Epithelial cell of prostate (primary cell): ENCODE measurements around the gene SLC35G3.
"Not testable (repeated sequence)": the region's sequence is repeated elsewhere in the genome, so short reads cannot be mapped to it uniquely, and the experiment has no call there.

ENCODE experiments used
- DNase-seq: peaks from one replicate; pipeline ENCODE4 v3.0.0-alpha.2; 2011; ENCODE audit warnings: low read depth, low spot score
- H3K27ac ChIP-seq: fragments of 450-650 bp; 2 replicates; pipeline ENCODE4 v1.5.1; 2017; ENCODE audit warnings: mild to moderate bottlenecking

SLC35G3 gene

DNA sequence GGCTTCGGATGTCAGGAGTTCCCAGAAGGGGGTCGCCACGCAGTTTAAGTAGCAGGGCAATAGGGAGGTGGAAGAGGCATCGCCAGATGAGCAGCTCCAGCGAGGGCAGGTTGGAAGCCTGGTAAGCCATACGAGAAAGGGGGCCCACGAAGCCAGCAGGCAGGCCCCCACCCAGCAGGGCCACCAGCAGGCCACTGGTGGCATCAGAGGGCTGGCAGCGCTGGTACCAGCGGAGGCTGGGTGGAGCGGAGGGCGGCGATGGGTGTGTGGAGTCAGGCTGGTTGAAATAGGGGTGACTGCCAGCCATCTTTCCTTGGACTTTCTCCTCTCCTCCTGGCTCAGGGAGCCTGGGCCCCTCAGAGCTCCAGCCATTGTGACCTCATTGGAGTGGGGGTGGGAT is at the start of gene SLC35G3:
TSS of gene SLC35G3 (minus strand) at position 393 of the 400 bp plus-strand sequence. CDS start at position 307, 86 bp downstream.
- H3K27ac ChIP-seq, DNase-seq: not testable (repeated sequence)

- peak overlapping the region; percentile 99 for H3K27ac ChIP-seq
These were observed 49.6 kb upstream of the SLC35G3 start for GRCh38 chr17:35243561-35244340.

GRCh38 chr17:35242805-35243560 is 48.8 kb upstream of the SLC35G3 start, which contains the start of gene SLFN5:
Gene SLFN5, plus strand, starts transcription at chr17:35243072. Its CDS starts 15,619 bp downstream, at chr17:35258691.
- DNase-seq: peak; percentile 74
- H3K27ac ChIP-seq: peak within 1 kb of the TSS; percentile 99

More at GRCh38 chr17:35243561-35244340, 49.6 kb upstream of the SLC35G3 start:
- no peak for DNase-seq

DNA sequence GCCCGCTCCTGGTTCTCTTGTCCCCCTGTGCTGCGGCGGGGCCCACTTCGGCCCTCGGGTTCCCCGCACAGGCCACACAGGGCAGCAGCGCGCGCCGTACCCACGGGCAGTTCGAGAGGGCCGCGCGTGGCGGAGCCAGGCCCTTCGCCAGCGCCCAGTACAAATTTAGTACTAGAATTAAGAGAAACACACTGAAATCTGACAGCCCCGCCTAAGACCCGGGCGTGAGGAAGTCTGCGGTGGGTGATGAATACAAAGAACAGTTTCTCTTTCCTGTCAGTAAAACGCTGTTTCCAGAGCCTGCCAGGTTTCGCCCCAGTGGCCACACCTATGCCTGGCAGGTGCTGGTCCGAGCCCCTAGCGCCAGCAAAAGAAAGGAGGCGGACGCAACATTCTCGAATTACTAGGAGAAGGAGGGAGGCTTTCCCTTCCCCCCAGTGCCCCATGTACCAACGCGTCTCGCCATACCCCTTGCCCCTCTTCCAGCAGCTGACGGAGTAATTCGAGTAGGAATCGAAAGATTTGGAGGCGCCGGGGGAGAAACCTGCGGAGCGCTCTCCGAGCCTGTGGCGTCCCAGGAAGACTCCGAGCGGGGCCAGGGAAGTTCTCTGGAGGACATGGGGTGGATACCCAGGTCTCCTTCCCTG is 48.1 kb upstream of the SLC35G3 start:
- DNase-seq: peak; percentile 81
- peak overlapping the region; percentile 99 for H3K27ac ChIP-seq

DNA sequence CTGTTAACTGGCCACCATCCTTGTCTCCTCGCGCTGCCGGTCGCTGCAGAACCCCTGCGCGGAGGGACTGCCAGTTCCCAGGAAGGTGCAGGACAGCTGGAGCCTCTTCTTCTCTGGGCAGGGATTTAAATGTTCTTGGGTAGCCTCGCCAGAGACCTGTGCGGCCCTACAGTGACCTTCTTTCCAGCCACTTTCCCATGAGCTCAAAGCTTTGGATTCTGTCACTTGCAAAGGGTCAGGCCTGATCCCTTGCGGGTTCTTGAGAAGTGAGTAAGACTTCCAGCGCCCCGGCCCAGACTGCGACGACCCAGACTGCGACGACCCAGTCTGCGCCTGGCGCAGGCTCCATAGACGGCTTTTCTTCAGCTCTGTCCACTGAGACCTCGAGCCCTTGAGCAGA is 47.3 kb upstream of the SLC35G3 start:
- peak overlapping the region; percentile 99 for H3K27ac ChIP-seq
- no peak for DNase-seq

DNA sequence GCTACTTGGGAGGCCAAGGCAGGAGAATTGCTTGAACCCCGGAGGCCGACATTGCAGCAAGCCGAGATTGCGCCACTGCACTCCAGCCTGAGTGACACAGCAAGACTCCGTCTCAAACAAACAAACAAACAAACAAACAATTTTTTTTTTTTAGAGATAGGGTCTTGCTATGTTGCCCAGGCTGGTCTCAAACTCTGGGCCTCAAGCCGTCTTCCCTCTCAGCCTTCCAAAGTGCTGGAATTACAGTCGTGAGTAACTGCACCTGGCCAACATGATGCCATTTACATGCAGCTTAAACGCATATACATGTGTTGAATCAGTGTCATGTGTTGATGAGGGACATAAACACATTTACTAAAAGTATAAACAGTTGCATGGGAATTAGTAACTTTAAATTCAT is 46.7 kb upstream of the SLC35G3 start:
- no peak overlapping the region for H3K27ac ChIP-seq
- DNase-seq: no peak

GRCh38 chr17:35239823-35240222 is 45.6 kb upstream of the SLC35G3 start:
- H3K27ac ChIP-seq: no peak overlapping the region
- DNase-seq: no peak

DNA sequence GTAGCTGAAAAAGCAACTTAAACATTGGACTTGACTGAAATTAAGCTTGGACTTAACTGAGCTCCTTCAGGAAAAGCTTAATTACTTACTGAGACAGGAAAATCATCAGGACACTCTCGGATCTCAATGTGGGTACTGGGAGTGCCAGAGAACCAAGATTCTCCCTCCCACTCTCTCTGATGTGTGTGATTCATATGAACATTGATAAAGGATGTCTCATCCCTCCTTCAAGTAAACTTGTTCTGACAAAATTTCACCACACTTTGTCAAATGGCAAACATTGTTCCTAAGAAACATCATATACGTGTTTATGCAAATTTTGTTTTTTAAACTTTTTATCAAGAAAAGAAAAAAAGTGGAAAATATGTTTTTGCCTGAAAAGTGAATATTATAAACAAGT is 44.6 kb upstream of the SLC35G3 start:
- peak; percentile 57 for DNase-seq
- H3K27ac ChIP-seq: peak overlapping the region; percentile 49

DNA sequence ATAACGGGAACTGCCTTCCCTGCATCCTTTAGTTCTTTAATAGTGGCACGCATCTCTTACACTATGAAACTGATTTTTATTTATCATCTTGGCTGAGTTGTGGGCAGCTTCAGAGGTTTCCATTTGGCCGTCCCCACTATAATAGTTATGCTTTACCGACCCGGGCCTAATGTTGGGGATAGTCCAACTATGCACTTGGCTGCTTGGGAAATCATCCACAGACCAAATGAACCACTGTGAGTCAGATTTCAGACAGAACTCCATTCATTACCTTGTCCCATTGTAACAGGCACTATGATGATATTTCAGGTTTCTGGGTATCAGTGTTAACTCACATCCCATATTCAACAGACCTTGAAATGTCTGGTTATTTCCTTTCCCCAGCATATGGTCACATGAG is 42.6 kb upstream of the SLC35G3 start:
- H3K27ac ChIP-seq: no peak overlapping the region
- no peak for DNase-seq

GRCh38 chr17:35235917-35236316 is 41.7 kb upstream of the SLC35G3 start:
- no peak overlapping the region for H3K27ac ChIP-seq
- no peak for DNase-seq

DNA sequence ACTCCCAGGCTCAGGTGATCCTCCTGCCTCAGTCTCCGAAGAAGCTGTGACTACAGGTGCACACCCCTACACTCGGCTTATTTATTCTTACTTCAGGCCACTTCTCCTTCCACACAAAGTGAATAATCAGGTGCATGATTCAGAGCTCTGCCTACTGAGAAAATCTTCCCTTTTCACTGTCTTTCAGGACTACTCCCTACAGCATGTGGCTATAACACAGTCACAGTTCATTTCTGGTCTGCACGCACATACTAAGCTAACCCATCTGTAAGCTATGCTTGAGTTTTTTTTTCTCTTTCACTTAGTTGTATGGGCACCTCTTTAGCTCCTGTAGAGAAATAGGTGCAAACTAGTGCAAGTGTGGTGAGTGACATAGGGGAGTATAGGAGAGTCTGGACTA is 41.1 kb upstream of the SLC35G3 start:
- H3K27ac ChIP-seq: no peak overlapping the region

GRCh38 chr17:35234315-35234714 is 40.1 kb upstream of the SLC35G3 start:
- H3K27ac ChIP-seq, DNase-seq: not testable (repeated sequence)

More for the DNA sequence above, 41.1 kb upstream of the SLC35G3 start:
- DNase-seq: no peak

- no peak overlapping the region for H3K27ac ChIP-seq
- no peak for DNase-seq
These were observed 35.4 kb upstream of the SLC35G3 start for GRCh38 chr17:35229638-35230037.

DNA sequence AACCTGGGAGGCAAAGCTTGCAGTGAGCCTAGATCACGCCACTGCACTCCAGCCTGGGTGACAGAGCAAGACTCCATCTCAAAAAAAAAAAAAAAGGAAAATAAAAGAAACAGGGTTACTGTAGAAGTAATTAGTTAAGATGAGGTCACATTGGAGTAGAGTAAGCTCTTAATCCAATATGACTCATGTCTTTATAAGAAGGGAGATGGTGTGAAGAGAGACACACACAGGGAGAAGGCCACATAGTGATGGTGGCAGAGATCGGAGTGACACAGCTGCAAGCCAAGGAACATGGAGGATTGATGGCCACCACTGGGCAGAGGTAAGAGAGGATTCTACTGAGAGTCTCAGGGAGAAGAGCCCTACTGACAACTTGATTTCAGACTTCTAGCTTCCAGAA is 33.4 kb upstream of the SLC35G3 start:
- DNase-seq: no peak
- H3K27ac ChIP-seq: no peak overlapping the region

DNA sequence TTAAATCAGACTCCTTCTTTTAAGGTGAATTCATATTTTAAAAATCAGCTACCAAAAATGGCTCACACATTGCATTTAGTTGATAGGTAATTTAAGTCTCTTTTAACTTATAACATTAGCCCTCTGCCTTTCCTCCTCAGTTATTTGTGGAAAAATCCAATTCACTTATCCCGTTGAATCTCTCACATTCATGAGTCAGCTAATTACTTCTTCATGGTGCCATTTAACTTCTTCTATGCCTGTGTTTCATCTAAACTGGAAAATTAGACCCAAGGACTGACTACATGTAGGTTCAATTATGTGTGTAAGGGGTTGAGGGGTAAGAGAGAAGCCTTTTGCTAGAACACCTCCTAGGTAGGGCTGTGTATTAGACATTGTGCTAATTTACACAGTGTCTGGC is 30.2 kb upstream of the SLC35G3 start:
- no peak overlapping the region for H3K27ac ChIP-seq
- no peak for DNase-seq

DNA sequence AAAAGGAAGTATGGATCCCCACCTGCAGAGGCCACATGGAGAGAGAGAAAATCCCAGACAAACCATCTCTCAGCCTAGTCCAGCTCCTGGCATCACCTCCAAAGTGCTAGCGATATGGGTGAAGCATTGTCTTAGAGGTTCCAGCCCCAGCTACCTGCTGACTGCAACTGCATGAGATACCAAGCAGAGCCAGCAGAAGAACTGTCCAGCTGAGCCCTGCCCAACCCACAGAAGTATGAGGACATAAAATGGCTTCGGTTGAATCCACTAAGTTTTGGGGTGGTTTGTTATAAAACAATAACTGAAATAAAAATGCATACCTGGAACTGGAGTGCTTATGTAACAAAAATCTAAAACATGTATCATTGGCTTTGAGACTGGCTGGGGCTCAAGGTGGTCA is 28.3 kb upstream of the SLC35G3 start:
- no peak for DNase-seq
- H3K27ac ChIP-seq: no peak overlapping the region

GRCh38 chr17:35218915-35219314 is 24.7 kb upstream of the SLC35G3 start:
- no peak overlapping the region for H3K27ac ChIP-seq
- DNase-seq: no peak

DNA sequence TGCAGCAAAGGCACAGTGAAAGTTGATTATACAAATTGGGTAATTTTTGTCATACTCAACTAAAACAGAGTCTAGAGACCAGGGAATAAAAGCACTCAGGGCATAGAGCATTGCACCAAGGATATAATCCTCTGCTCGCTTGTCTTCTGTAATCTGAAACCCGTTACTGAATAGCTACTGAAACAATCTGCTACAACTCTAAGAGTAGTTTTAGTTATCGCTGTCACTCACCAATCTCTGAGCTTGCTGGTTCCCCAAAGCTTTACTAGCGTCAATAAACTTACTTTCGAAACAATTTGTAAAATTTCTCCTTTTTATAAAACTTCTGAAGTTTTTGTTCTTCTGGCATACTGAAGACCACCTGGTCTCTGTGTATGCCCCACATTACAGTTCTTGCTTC is 22.9 kb upstream of the SLC35G3 start:
- DNase-seq: no peak
- no peak overlapping the region for H3K27ac ChIP-seq

DNA sequence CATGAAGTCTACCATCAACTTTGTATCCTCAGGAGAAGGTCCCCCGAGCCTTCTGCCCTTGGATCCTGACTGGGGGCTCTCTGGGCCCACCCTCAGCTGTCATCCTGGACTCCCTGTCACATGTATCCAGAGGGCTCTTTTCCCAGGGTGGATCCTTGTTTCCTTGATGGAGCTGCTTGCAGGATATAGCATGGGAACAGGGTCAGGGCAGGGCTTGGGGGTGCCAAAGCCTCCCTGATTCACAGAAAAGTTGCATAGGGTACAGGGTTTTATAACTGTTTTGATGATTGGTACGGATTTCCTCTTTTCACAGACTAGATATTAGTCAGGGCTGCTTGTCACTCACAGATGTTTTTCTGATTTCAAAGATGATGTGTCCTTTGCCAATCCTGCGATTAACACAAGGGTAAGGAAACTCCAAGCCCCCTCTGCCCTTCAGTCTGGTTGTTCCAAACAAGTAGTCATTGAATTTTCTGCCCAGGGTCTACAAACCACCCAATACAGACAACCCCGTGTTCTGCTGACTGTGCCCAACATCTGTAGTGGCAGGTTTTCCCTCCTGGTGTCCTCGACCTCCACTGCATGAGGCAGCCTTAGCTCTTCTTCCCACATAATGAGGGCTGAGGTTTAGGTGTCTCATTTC is 20.6 kb upstream of the SLC35G3 start:
- no peak overlapping the region for H3K27ac ChIP-seq
- no peak for DNase-seq

- no peak for DNase-seq
- H3K27ac ChIP-seq: no peak overlapping the region
These were observed 20.0 kb upstream of the SLC35G3 start for GRCh38 chr17:35214192-35214591.
